Tibial nerve (tissue), 4 donors: ENCODE results near the gene NEDD9.

Experiments used
- EP300 ChIP-seq, 2 donors: sonication (generic); formaldehyde crosslinking; IDR thresholded peaks; one replicate each; pipeline ENCODE4 v1.6.1; 2017; ENCODE audit warnings: antibody characterized with exemption in 2 of 2, mild to moderate bottlenecking in 1 of 2
- POLR2A ChIP-seq, 2 donors: fragments of 450-650 bp; IDR thresholded peaks; one replicate each; pipeline ENCODE4 v1.6.1; 2017; ENCODE audit warnings: antibody characterized with exemption in 2 of 2, mild to moderate bottlenecking in 2 of 2, moderate library complexity in 2 of 2
- TF ChIP-seq, protein P1 (sequence below), 5 experiments: fragments of 200-600 bp in 3 of 5; fragments of 450-650 bp in 2 of 5; sonication (generic) in 3 of 5; IDR thresholded peaks; one replicate each; pipeline ENCODE4 v1.5.1; 2016 to 2019; ENCODE audit warnings: antibody characterized with exemption in 5 of 5, mild to moderate bottlenecking in 3 of 5, moderate library complexity in 2 of 5

DNA sequence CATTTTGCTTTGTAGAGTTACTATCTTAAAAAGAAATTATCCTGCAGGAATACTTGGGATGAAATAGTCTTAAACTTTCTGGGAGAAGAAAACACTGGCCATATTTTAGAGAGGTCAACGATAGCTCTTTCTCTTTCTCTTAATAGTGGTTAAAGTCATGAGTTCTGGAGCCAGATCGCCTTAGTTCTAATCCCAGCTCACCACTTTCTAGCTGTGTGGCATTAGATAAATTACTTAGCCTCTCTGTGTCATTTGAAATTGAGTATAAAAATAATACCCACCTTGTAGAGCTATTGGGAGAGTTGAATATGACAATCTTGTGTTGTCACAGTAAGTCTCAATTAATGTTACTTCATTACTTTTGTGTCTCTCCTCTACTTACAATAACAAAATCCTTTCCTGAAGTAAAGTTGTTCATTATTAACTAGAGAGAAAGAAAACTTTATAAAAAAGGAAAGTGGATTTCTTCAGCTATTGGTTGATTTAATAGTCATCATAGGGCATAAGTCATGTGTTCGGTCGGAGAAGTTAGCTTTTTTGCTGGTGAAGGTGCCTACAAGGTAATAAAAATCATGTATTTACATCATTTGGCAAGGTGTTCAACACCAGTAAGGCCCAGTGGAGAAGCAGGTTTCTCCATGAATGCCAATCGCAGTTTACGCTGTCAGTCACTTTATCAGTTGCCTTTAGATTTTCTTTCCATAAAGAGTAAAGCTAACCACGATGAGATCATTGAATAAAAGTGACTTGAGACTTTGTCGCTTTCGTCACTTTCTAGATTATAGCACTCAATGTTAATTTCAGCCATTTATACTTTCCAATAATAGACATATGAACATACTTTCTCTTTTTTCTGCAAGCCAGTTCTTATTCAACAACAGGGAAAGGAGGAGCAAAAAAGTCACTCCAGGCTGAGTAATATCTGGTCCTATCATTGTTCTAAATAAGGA lies 2.0 kb downstream of the NEDD9 start:
- TF ChIP-seq EP300 (IDR thresholded peaks at IDR 0.05) (no peak), POLR2A (IDR thresholded peaks at IDR 0.05) (no peak)
- TF ChIP-seq, protein P1, sequence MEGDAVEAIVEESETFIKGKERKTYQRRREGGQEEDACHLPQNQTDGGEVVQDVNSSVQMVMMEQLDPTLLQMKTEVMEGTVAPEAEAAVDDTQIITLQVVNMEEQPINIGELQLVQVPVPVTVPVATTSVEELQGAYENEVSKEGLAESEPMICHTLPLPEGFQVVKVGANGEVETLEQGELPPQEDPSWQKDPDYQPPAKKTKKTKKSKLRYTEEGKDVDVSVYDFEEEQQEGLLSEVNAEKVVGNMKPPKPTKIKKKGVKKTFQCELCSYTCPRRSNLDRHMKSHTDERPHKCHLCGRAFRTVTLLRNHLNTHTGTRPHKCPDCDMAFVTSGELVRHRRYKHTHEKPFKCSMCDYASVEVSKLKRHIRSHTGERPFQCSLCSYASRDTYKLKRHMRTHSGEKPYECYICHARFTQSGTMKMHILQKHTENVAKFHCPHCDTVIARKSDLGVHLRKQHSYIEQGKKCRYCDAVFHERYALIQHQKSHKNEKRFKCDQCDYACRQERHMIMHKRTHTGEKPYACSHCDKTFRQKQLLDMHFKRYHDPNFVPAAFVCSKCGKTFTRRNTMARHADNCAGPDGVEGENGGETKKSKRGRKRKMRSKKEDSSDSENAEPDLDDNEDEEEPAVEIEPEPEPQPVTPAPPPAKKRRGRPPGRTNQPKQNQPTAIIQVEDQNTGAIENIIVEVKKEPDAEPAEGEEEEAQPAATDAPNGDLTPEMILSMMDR (IDR thresholded peaks at IDR 0.05): no peak
